ENCODE data around the gene TSLP.

Gene TSLP

GRCh38 chr5:111071413-111071812 is at the start of gene TSLP:
Gene TSLP, plus strand, starts transcription at chr5:111071713. Its CDS starts 178 bp downstream, at chr5:111071891.
- no peak for DNase-seq (ENCODE audit: low read depth)

- DNase-seq (ENCODE audit: low read depth) = no peak
Measured at GRCh38 chr5:111022301-111022700, 49.2 kb upstream of the TSLP start.

GRCh38 chr5:111028865-111029264 is 42.6 kb upstream of the TSLP start:
- no peak for DNase-seq (ENCODE audit: low read depth)

- no peak for DNase-seq (ENCODE audit: low read depth)
Measured at GRCh38 chr5:111043712-111044506, 27.6 kb upstream of the TSLP start.

GRCh38 chr5:111058064-111058463 is 13.4 kb upstream of the TSLP start:
- DNase-seq (ENCODE audit: low read depth) = no peak

GRCh38 chr5:111060169-111060568 is 11.3 kb upstream of the TSLP start:
- no peak for DNase-seq (ENCODE audit: low read depth)

GRCh38 chr5:111061618-111062017 is 9.9 kb upstream of the TSLP start:
- no peak for DNase-seq (ENCODE audit: low read depth)

GRCh38 chr5:111063709-111064322 is 7.7 kb upstream of the TSLP start:
- no peak for DNase-seq (ENCODE audit: low read depth)

- DNase-seq (ENCODE audit: low read depth) = no peak
Measured at GRCh38 chr5:111066261-111066938, 5.1 kb upstream of the TSLP start.

GRCh38 chr5:111068213-111068612 is 3.3 kb upstream of the TSLP start:
- no peak for DNase-seq (ENCODE audit: low read depth)

GRCh38 chr5:111069839-111070238 is 1.7 kb upstream of the TSLP start:
- no peak for DNase-seq (ENCODE audit: low read depth)

GRCh38 chr5:111070272-111071134 is 1.0 kb upstream of the TSLP start:
- DNase-seq (ENCODE audit: low read depth) = no peak

- DNase-seq (ENCODE audit: low read depth) = no peak
Measured at GRCh38 chr5:111072949-111073682, 1.6 kb downstream of the TSLP start.

- no peak for DNase-seq (ENCODE audit: low read depth)
Measured at GRCh38 chr5:111074244-111074643, 2.7 kb downstream of the TSLP start.

- DNase-seq (ENCODE audit: low read depth) = peak; percentile 79
Measured at GRCh38 chr5:111075520-111075919, 4.0 kb downstream of the TSLP start.

- DNase-seq (ENCODE audit: low read depth) = no peak
Measured at GRCh38 chr5:111076091-111076490, 4.6 kb downstream of the TSLP start.

GRCh38 chr5:111077678-111078077 is 6.2 kb downstream of the TSLP start:
- DNase-seq (ENCODE audit: low read depth) = no peak

- DNase-seq (ENCODE audit: low read depth) = no peak
Measured at GRCh38 chr5:111079846-111080245, 8.3 kb downstream of the TSLP start.

GRCh38 chr5:111083323-111083722 is 11.8 kb downstream of the TSLP start:
- DNase-seq (ENCODE audit: low read depth) = no peak

GRCh38 chr5:111092062-111092853 is 20.7 kb downstream of the TSLP start, which contains the start of gene WDR36:
Gene WDR36, plus strand, starts transcription at chr5:111092348. Its CDS starts 109 bp downstream, at chr5:111092457.
- peak; percentile 82 for DNase-seq (ENCODE audit: low read depth)

Data from GM04503 (cell line).